ENCODE measurements around the gene CDK14.

- TF ChIP-seq POLR2A (IDR thresholded peaks at IDR 0.05; ENCODE audit: low read depth, low read length) (no peak), TAF1 (IDR thresholded peaks at IDR 0.05; ENCODE audit: borderline replicate concordance, low read depth, low read length) (no peak), POLR2AphosphoS5 (IDR thresholded peaks at IDR 0.05; ENCODE audit: low read depth, low read length) (no peak)
Measured at GRCh38 chr7:91239171-91239604, 643.1 kb downstream of the CDK14 start.
